Upper lobe of left lung (tissue), 4 donors: Measurements from ENCODE around the gene OR5AU1.

Source experiments
- CTCF ChIP-seq, 6 experiments: fragments of 450-650 bp in 4 of 6; fragments of 200-600 bp in 2 of 6; sonication (generic) in 2 of 6; IDR thresholded peaks; one replicate each; pipeline ENCODE4 v1.5.1; 2016 to 2019; ENCODE audit warnings: antibody characterized with exemption in 6 of 6
- EP300 ChIP-seq, 4 donors: sonication (generic); formaldehyde crosslinking; IDR thresholded peaks; one replicate each; pipeline ENCODE4 v1.5.1; 2017; ENCODE audit warnings: antibody characterized with exemption in 4 of 4, control low read depth in 2 of 4
- POLR2A ChIP-seq, 4 donors: fragments of 450-650 bp; IDR thresholded peaks; one replicate each; pipeline ENCODE4 v1.5.1; 2016 to 2017; ENCODE audit warnings: antibody characterized with exemption in 4 of 4, mild to moderate bottlenecking in 2 of 4
- POLR2AphosphoS5 ChIP-seq, 2 donors: sonication (generic); formaldehyde crosslinking; IDR thresholded peaks; one replicate each; pipeline ENCODE4 v1.5.1; 2017; ENCODE audit warnings: antibody characterized with exemption in 2 of 2

- TF ChIP-seq CTCF (IDR thresholded peaks at IDR 0.05) = no peak
- TF ChIP-seq POLR2AphosphoS5 (IDR thresholded peaks at IDR 0.05) = no peak
- TF ChIP-seq EP300 (IDR thresholded peaks at IDR 0.05) = no peak
- no peak for TF ChIP-seq POLR2A (IDR thresholded peaks at IDR 0.05)
Observed at GRCh38 chr14:21202463-21203358, 46.8 kb upstream of the OR5AU1 start.
